ENCODE measurements around the gene PPP2R5E. TPM values are rescaled to one million over a fixed set of nuclear protein-coding genes. Genes with fewer than 3 reads are reported as not detected.

PPP2R5E gene
- total and polyA plus RNA-seq, 9 of the 15 experiments (the other 6 are each of a cell fraction or from before 2014, with no cell fraction given), result 4.2 to 30.3 (median 11.0) TPM

DNA sequence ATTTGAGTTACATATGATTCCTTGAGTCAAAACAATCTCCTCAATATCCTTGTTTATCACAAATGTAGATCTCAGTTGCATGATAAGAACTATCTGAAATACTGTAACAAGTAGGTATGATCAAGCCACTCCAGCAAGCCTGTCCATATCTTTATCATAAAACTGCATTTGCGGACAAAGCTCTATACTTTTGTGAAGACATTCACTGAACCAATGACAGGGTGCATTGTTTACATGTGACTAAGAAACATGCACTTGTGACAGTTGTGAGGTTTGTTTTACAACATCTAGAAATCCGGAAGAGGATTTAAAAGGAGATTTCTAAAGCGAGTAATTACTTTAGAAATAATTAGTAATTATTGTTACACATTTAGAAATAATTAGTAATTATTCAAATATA, 111.7 kb downstream of the PPP2R5E start (continued):
- no peak for TF ChIP-seq MTA3 (IDR thresholded peaks at IDR 0.05; ENCODE audit: borderline replicate concordance)

DNA sequence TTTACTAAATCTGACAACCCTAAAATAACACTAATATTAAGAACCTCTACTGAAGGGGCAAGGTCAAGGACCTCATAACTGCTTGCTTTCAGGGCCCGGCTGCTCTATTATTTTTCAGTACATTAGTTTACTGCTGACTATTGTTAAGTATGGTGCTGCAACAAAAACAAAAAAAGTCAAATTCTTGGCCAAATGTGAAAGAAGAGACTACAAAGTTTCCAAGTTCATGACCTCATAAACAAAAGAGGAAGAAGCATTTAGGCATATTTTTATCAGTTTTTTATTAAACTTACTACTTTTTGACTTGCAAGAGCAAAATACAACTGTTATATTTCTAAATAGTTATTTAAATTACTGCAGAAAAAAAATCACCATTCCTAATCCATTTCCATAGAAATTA, 114.7 kb downstream of the PPP2R5E start:
- in situ Hi-C loops (cut with MboI), result no loop called here
- TF ChIP-seq, protein P1, sequence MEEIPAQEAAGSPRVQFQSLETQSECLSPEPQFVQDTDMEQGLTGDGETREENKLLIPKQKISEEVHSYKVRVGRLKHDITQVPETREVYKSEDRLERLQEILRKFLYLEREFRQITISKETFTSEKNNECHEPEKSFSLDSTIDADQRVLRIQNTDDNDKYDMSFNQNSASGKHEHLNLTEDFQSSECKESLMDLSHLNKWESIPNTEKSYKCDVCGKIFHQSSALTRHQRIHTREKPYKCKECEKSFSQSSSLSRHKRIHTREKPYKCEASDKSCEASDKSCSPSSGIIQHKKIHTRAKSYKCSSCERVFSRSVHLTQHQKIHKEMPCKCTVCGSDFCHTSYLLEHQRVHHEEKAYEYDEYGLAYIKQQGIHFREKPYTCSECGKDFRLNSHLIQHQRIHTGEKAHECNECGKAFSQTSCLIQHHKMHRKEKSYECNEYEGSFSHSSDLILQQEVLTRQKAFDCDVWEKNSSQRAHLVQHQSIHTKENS (CRISPR knock-in tag; IDR thresholded peaks at IDR 0.05), result no peak
- TF ChIP-seq, protein P2, sequence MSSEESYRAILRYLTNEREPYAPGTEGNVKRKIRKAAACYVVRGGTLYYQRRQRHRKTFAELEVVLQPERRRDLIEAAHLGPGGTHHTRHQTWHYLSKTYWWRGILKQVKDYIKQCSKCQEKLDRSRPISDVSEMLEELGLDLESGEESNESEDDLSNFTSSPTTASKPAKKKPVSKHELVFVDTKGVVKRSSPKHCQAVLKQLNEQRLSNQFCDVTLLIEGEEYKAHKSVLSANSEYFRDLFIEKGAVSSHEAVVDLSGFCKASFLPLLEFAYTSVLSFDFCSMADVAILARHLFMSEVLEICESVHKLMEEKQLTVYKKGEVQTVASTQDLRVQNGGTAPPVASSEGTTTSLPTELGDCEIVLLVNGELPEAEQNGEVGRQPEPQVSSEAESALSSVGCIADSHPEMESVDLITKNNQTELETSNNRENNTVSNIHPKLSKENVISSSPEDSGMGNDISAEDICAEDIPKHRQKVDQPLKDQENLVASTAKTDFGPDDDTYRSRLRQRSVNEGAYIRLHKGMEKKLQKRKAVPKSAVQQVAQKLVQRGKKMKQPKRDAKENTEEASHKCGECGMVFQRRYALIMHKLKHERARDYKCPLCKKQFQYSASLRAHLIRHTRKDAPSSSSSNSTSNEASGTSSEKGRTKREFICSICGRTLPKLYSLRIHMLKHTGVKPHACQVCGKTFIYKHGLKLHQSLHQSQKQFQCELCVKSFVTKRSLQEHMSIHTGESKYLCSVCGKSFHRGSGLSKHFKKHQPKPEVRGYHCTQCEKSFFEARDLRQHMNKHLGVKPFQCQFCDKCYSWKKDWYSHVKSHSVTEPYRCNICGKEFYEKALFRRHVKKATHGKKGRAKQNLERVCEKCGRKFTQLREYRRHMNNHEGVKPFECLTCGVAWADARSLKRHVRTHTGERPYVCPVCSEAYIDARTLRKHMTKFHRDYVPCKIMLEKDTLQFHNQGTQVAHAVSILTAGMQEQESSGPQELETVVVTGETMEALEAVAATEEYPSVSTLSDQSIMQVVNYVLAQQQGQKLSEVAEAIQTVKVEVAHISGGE (CRISPR knock-in tag; IDR thresholded peaks at IDR 0.05), result no peak
- TF ChIP-seq POLR3G (IDR thresholded peaks at IDR 0.05; ENCODE audit: extremely low read depth, insufficient read length, insufficient replicate concordance) (no peak), MYC (IDR thresholded peaks at IDR 0.05; ENCODE audit: low read depth, low read length) (no peak), MYC (CRISPR knock-in tag; IDR thresholded peaks at IDR 0.05; ENCODE audit: borderline replicate concordance, low read depth) (no peak), ZNF778 (CRISPR knock-in tag; IDR thresholded peaks at IDR 0.05) (no peak), MCM3 (IDR thresholded peaks at IDR 0.05) (no peak), RBM15 (IDR thresholded peaks at IDR 0.05; ENCODE audit: insufficient read depth, low read length) (no peak), KHSRP (IDR thresholded peaks at IDR 0.05) (no peak), HLTF (IDR thresholded peaks at IDR 0.05) (no peak), CBFB (CRISPR knock-in tag; IDR thresholded peaks at IDR 0.05) (no peak), HDAC1 (IDR thresholded peaks at IDR 0.05) (no peak), RNF2 (IDR thresholded peaks at IDR 0.05) (no peak), ELF4 (CRISPR knock-in tag; IDR thresholded peaks at IDR 0.05) (no peak)
- TF ChIP-seq, protein P3, sequence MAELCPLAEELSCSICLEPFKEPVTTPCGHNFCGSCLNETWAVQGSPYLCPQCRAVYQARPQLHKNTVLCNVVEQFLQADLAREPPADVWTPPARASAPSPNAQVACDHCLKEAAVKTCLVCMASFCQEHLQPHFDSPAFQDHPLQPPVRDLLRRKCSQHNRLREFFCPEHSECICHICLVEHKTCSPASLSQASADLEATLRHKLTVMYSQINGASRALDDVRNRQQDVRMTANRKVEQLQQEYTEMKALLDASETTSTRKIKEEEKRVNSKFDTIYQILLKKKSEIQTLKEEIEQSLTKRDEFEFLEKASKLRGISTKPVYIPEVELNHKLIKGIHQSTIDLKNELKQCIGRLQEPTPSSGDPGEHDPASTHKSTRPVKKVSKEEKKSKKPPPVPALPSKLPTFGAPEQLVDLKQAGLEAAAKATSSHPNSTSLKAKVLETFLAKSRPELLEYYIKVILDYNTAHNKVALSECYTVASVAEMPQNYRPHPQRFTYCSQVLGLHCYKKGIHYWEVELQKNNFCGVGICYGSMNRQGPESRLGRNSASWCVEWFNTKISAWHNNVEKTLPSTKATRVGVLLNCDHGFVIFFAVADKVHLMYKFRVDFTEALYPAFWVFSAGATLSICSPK (IDR thresholded peaks at IDR 0.05; ENCODE audit: borderline replicate concordance), result no peak

More for the DNA sequence above, 114.7 kb downstream of the PPP2R5E start:
- H2AFZ ChIP-seq (ENCODE audit: low read depth, low read length), result no peak overlapping the region
- no peak overlapping the region for H3K27ac ChIP-seq (ENCODE audit: extremely low read depth, low read depth, low read length)
- no peaks in the 10 kb centered on the region for H3K9me3 ChIP-seq (replicated peaks; ENCODE audit: control insufficient read depth, insufficient read depth, low read depth, low read length)
- H4K20me1 ChIP-seq (replicated peaks; ENCODE audit: control insufficient read depth, insufficient read depth, low read length), result no peaks in the 10 kb centered on the region; the same call in 1 of the 2 replicates
- H3K9ac ChIP-seq (ENCODE audit: insufficient read depth in 1 of 2, low read depth in 2 of 2, low read length in 2 of 2), result no peak overlapping the region
- DNase-seq (ENCODE audit: extremely low read depth in 1 of 4, low spot score in 3 of 4) (no peak), ATAC-seq (no peak), FAIRE-seq (no peak)
- no peak overlapping the region for H3K4me2 ChIP-seq (ENCODE audit: insufficient read depth, low read length)
- H3K4me3 ChIP-seq, result no peak overlapping the region
- POLR2A ChIA-PET, result no interaction called here
- no peaks in the 10 kb centered on the region for H3K27me3 ChIP-seq (ENCODE audit: control insufficient read depth in 2 of 2, insufficient read depth in 2 of 2, low read length in 2 of 2)
- BruUV-seq (replicated peaks), result no TSS peak
- peaks cover 31% of the 10 kb centered on the region for H3K79me2 ChIP-seq (ENCODE audit: control insufficient read depth, insufficient read depth, low read length)
- no peaks in the 10 kb centered on the region for H3K9me1 ChIP-seq (ENCODE audit: control insufficient read depth, insufficient read depth, low read length)
- peaks cover 0 to 3% of the 10 kb centered on the region in 2 experiments; a peak in 3 of 5 replicates for H3K4me1 ChIP-seq (replicated peaks in 1 of 2; ENCODE audit: control insufficient read depth in 2 of 2, insufficient read depth in 2 of 2, low read length in 2 of 2)
- CTCF ChIA-PET (ENCODE audit: low intra/inter-chr PET ratio), result no interaction called here
- intact Hi-C loops (cut with micrococcal nuclease), result no loop called here
- no peaks in the 10 kb centered on the region for H3K36me3 ChIP-seq (ENCODE audit: control insufficient read depth, insufficient read depth, low read length)
- WGBS (ENCODE audit: insufficient coverage, low coverage, missing lambda C conversion rate), result 78% methylated on average over 1 of the region's 1 CpG
